HL-60 (cell line): Measurements from ENCODE around the gene ACTL6B.

Experiments used
- CTCF ChIP-seq: IDR thresholded peaks from one replicate; pipeline ENCODE4 v1.5.1; 2011; ENCODE audit warnings: low read length, control low read depth, inconsistent platforms; ENCODE audit not compliant: insufficient read depth
- GABPA ChIP-seq: IDR thresholded peaks from 2 replicates; pipeline ENCODE4 v1.6.1; 2012; ENCODE audit warnings: low read depth
- POLR2AphosphoS5 ChIP-seq: IDR thresholded peaks from 2 replicates; pipeline ENCODE4 v1.6.1; 2012; ENCODE audit warnings: low read depth
- REST ChIP-seq: IDR thresholded peaks from 2 replicates; pipeline ENCODE4 v1.6.1; 2012; ENCODE audit warnings: low read depth; ENCODE audit not compliant: insufficient replicate concordance
- SPI1 ChIP-seq: IDR thresholded peaks from 2 replicates; pipeline ENCODE4 v1.6.1; 2012; ENCODE audit warnings: low read depth, mild to moderate bottlenecking, borderline replicate concordance

GRCh38 chr7:100620239-100620638 is 36.0 kb downstream of the ACTL6B start:
- TF ChIP-seq CTCF, result no peak
- TF ChIP-seq SPI1, result no peak
- TF ChIP-seq GABPA, result no peak
- TF ChIP-seq POLR2AphosphoS5, result no peak
- TF ChIP-seq REST, result no peak
